ENCODE measurements around the gene TBC1D21.

- TF ChIP-seq POLR2A (IDR thresholded peaks at IDR 0.05) (no peak), CTCF (IDR thresholded peaks at IDR 0.05) (no peak), POLR2AphosphoS5 (IDR thresholded peaks at IDR 0.05) (no peak)
Measured at GRCh38 chr15:73908822-73909122, 35.4 kb downstream of the TBC1D21 start.
